Measurements from ENCODE around the gene ARL14.

GRCh38 chr3:160644491-160644890 is 32.5 kb upstream of the ARL14 start:
- no peak for TF ChIP-seq EP300 (IDR thresholded peaks at IDR 0.05)
- TF ChIP-seq CTCF (IDR thresholded peaks at IDR 0.05): no peak
- no peak for TF ChIP-seq POLR2A (IDR thresholded peaks at IDR 0.05)

All from ovary (tissue), 3 donors.